Liver (tissue), 9 donors: ENCODE results near the gene THSD7B. TPM values are rescaled to one million over a fixed set of nuclear protein-coding genes. Genes with fewer than 3 reads are reported as not detected.

Source experiments
- DNase-seq: peaks from one replicate; pipeline ENCODE4 v3.0.0-alpha.2; 2017; ENCODE audit warnings: low spot score
- H3K27ac ChIP-seq, 2 donors: one replicate each; pipeline ENCODE4 v1.7.0; 2013; ENCODE audit warnings: inconsistent platforms in 2 of 2, low read length in 2 of 2, control low read depth in 1 of 2, low read depth in 1 of 2, mild to moderate bottlenecking in 1 of 2
- H3K27me3 ChIP-seq, 4 donors: one replicate each; pipeline versions ENCODE4 v1.6.1 to v1.7.0; 2013; ENCODE audit warnings: low read length in 3 of 4, inconsistent platforms in 1 of 4, mild to moderate bottlenecking in 1 of 4, moderate library complexity in 1 of 4; ENCODE audit not compliant: control insufficient read depth in 4 of 4, insufficient read depth in 4 of 4
- H3K36me3 ChIP-seq, 4 donors: one replicate each; pipeline versions ENCODE4 v1.6.1 to v1.7.0; 2013; ENCODE audit warnings: low read length in 3 of 4, mild to moderate bottlenecking in 3 of 4, low read depth in 1 of 4, moderate library complexity in 1 of 4; ENCODE audit not compliant: control insufficient read depth in 4 of 4, insufficient read depth in 3 of 4
- H3K4me1 ChIP-seq, 4 donors: one replicate each; pipeline versions ENCODE4 v1.6.1 to v1.7.0; 2013; ENCODE audit warnings: low read length in 3 of 4, mild to moderate bottlenecking in 3 of 4, moderate library complexity in 1 of 4; ENCODE audit not compliant: control insufficient read depth in 4 of 4, insufficient read depth in 4 of 4
- H3K4me3 ChIP-seq, 3 donors: one replicate each; pipeline versions ENCODE4 v1.6.1 to v1.7.0; 2013; ENCODE audit warnings: low read length in 3 of 3, control low read depth in 1 of 3, low read depth in 1 of 3, mild to moderate bottlenecking in 1 of 3
- H3K9ac ChIP-seq, 2 donors: one replicate each; pipeline ENCODE4 v1.7.0; 2013; ENCODE audit warnings: low read length in 2 of 2, mild to moderate bottlenecking in 2 of 2, moderate library complexity in 2 of 2, control low read depth in 1 of 2, low read depth in 1 of 2
- H3K9me3 ChIP-seq, 4 donors: one replicate each; pipeline versions ENCODE4 v1.6.1 to v1.7.0; 2013; ENCODE audit warnings: low read length in 3 of 4; ENCODE audit not compliant: control insufficient read depth in 4 of 4
- EGR1 ChIP-seq, 2 donors: IDR thresholded peaks; 2 replicates each; pipeline ENCODE4 v1.6.1; 2016 to 2018; ENCODE audit warnings: antibody characterized with exemption in 2 of 2, low read depth in 2 of 2
- FOXA1 ChIP-seq: IDR thresholded peaks from 2 replicates; pipeline ENCODE4 v1.6.1; 2016; ENCODE audit warnings: antibody characterized with exemption
- FOXA2 ChIP-seq: IDR thresholded peaks from 2 replicates; pipeline ENCODE4 v1.6.1; 2016; ENCODE audit warnings: antibody characterized with exemption
- HNF4A ChIP-seq, 2 donors: conservative IDR thresholded peaks; 2 replicates each; pipeline ENCODE4 v1.6.1; 2016; ENCODE audit warnings: antibody characterized with exemption in 2 of 2, mild to moderate bottlenecking in 2 of 2
- HNF4G ChIP-seq: IDR thresholded peaks from 2 replicates; pipeline ENCODE4 v1.6.1; 2016; ENCODE audit warnings: antibody characterized with exemption
- JUND ChIP-seq, 2 donors: IDR thresholded peaks; 2 replicates each; pipeline ENCODE4 v1.6.1; 2016; ENCODE audit warnings: antibody characterized with exemption in 2 of 2
- NR2F2 ChIP-seq: IDR thresholded peaks from 2 replicates; pipeline ENCODE4 v1.6.1; 2016; ENCODE audit warnings: antibody characterized with exemption
- RAD21 ChIP-seq, 2 donors: IDR thresholded peaks; 2 replicates each; pipeline ENCODE4 v1.6.1; 2016; ENCODE audit warnings: antibody characterized with exemption in 2 of 2, mild to moderate bottlenecking in 2 of 2
- SP1 ChIP-seq: IDR thresholded peaks from 2 replicates; pipeline ENCODE4 v1.6.1; 2018; ENCODE audit warnings: antibody characterized with exemption, mild to moderate bottlenecking
- TAF1 ChIP-seq: conservative IDR thresholded peaks from 2 replicates; pipeline ENCODE4 v1.6.1; 2016; ENCODE audit warnings: antibody characterized with exemption, mild to moderate bottlenecking
- YY1 ChIP-seq: IDR thresholded peaks from 2 replicates; pipeline ENCODE4 v1.6.1; 2016; ENCODE audit warnings: antibody characterized with exemption, mild to moderate bottlenecking
- WGBS: extraction: QIAGEN DNeasy Blood & Tissue Kit; methylation state at CpG from one replicate; pipeline ENCODE4 v1.1.7; 2013; 5-methylcytosine and 5-hydroxymethylcytosine counted together
- polyA plus RNA-seq, 2 donors: library from polyadenylated mRNA; stranded (reverse) in 1 of 2; unstranded in 1 of 2; fragments of 200-250 nt in 1 of 2; fragments of >200 nt in 1 of 2; fragmentation: Nextera tagmentation in 1 of 2; extraction: Ambion mirVana in 1 of 2; gene quantifications; one replicate each; pipeline versions ENCODE4 v1.2.1 to v1.2.3, GENCODE V29; 2013 to 2015
- total RNA-seq, 2 donors: library from RNA; depleted of rRNA; stranded (reverse); fragments of >200 nt; gene quantifications; one replicate each; pipeline ENCODE4 v1.2.3, GENCODE V29; 2014
- TF ChIP-seq, protein P1 (sequence below): IDR thresholded peaks from 2 replicates; pipeline ENCODE4 v1.6.1; 2016; ENCODE audit warnings: antibody characterized with exemption
- TF ChIP-seq, protein P2 (sequence below): IDR thresholded peaks from 2 replicates; pipeline ENCODE4 v1.6.1; 2016; ENCODE audit warnings: antibody characterized with exemption
- TF ChIP-seq, protein P3 (sequence below): IDR thresholded peaks from 2 replicates; pipeline ENCODE4 v1.6.1; 2016; ENCODE audit warnings: antibody characterized with exemption, mild to moderate bottlenecking
- TF ChIP-seq, protein P4 (sequence below): IDR thresholded peaks from 2 replicates; pipeline ENCODE4 v1.6.1; 2016; ENCODE audit warnings: antibody characterized with exemption
- donor health status: healthy.
- donor health status: healthy.
- donor health status: healthy.
- donor health status: healthy.
- donor health status: healthy.

Gene THSD7B
- total and polyA plus RNA-seq, 4 donors, result 0.01 to 0.75 (median 0.42) TPM; not detected in 1

DNA sequence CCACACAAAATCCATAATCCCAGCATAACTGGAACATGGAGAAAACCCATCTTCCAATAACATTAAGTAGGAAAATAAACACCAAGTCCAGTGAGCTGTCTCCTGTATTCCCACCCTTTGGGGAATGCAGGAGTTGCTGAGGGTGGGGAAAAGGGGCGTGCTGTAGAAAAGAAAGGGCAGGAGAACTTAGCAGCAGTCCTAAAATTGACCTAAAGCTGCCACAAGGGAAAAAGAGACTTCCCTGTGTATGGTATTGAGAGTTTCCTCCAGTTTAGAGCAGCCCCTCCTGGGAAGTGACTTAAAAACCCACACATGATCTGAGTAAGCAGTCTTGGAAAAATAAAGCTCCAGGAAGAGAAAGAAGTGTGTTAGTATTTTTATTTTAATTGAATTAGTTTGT, 428.8 kb downstream of the THSD7B start (continued):
- TF ChIP-seq, protein P1, sequence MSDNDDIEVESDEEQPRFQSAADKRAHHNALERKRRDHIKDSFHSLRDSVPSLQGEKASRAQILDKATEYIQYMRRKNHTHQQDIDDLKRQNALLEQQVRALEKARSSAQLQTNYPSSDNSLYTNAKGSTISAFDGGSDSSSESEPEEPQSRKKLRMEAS, result no peak
- TF ChIP-seq, protein P2, sequence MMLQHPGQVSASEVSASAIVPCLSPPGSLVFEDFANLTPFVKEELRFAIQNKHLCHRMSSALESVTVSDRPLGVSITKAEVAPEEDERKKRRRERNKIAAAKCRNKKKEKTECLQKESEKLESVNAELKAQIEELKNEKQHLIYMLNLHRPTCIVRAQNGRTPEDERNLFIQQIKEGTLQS, result no peak
- TF ChIP-seq TAF1 (no peak), YY1 (no peak)

DNA sequence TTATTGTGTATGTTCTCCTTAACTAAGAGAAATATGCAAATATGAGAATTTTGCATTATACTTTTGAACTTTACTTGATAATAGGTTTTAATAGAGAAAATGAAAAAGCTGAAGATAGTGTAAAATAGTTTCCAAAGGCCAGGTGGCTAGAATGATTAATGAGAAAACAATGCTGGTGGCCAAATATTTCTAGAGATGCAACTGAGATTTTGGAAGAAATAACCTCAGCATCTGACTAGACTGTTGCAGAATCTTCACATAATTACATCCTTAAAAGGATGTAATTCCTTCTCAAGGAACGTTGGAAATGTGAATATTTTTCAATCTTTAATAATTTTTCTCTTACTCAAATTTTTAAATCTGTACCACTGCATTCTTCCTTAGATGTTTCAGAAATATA, 434.4 kb downstream of the THSD7B start:
- Histone ChIP-seq H3K9me3 (no peaks in the 10 kb centered on the region), H3K27ac (no peak overlapping the region), H3K36me3 (no peaks in the 10 kb centered on the region), H3K4me1 (no peaks in the 10 kb centered on the region), H3K27me3 (no peaks in the 10 kb centered on the region), H3K4me3 (no peak overlapping the region), H3K9ac (no peak overlapping the region)
- WGBS, result 81% methylated on average over 1 of the region's 1 CpG
- no peak for DNase-seq
- no peak for TF ChIP-seq NR2F2
- TF ChIP-seq EGR1 (IDR thresholded peaks at IDR 0.05; ENCODE audit: low read depth in 2 of 2), result no peak
- TF ChIP-seq, protein P2, result no peak
- TF ChIP-seq JUND (IDR thresholded peaks at IDR 0.05), result no peak
- TF ChIP-seq YY1, result no peak
- TF ChIP-seq, protein P3, sequence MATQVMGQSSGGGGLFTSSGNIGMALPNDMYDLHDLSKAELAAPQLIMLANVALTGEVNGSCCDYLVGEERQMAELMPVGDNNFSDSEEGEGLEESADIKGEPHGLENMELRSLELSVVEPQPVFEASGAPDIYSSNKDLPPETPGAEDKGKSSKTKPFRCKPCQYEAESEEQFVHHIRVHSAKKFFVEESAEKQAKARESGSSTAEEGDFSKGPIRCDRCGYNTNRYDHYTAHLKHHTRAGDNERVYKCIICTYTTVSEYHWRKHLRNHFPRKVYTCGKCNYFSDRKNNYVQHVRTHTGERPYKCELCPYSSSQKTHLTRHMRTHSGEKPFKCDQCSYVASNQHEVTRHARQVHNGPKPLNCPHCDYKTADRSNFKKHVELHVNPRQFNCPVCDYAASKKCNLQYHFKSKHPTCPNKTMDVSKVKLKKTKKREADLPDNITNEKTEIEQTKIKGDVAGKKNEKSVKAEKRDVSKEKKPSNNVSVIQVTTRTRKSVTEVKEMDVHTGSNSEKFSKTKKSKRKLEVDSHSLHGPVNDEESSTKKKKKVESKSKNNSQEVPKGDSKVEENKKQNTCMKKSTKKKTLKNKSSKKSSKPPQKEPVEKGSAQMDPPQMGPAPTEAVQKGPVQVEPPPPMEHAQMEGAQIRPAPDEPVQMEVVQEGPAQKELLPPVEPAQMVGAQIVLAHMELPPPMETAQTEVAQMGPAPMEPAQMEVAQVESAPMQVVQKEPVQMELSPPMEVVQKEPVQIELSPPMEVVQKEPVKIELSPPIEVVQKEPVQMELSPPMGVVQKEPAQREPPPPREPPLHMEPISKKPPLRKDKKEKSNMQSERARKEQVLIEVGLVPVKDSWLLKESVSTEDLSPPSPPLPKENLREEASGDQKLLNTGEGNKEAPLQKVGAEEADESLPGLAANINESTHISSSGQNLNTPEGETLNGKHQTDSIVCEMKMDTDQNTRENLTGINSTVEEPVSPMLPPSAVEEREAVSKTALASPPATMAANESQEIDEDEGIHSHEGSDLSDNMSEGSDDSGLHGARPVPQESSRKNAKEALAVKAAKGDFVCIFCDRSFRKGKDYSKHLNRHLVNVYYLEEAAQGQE, result no peak
- no peak for TF ChIP-seq TAF1
- no peak for TF ChIP-seq HNF4G
- TF ChIP-seq HNF4A (conservative IDR thresholded peaks at IDR 0.05), result no peak
- TF ChIP-seq, protein P4, sequence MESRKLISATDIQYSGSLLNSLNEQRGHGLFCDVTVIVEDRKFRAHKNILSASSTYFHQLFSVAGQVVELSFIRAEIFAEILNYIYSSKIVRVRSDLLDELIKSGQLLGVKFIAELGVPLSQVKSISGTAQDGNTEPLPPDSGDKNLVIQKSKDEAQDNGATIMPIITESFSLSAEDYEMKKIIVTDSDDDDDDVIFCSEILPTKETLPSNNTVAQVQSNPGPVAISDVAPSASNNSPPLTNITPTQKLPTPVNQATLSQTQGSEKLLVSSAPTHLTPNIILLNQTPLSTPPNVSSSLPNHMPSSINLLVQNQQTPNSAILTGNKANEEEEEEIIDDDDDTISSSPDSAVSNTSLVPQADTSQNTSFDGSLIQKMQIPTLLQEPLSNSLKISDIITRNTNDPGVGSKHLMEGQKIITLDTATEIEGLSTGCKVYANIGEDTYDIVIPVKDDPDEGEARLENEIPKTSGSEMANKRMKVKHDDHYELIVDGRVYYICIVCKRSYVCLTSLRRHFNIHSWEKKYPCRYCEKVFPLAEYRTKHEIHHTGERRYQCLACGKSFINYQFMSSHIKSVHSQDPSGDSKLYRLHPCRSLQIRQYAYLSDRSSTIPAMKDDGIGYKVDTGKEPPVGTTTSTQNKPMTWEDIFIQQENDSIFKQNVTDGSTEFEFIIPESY, result no peak
- no peak for TF ChIP-seq FOXA1
- no peak for TF ChIP-seq SP1

DNA sequence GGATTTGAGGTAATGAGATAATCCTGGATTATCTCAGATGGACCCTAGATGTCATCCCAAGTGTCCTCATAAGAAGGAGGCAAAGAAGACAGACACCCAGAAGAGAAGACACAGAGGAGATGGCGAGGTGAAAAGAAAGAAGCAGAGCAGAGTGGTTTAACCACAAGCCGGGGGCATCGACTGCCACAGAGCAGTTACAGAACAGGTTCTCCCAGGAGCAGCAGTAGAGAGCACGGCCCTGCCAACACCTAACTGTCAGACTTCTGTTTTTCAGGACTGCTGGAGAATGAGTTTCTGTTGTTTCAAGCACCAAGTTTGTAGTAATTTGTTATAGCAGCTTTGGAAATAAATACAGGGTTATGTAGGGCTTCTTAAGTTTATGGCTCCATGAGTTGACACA, 437.0 kb downstream of the THSD7B start:
- Histone ChIP-seq H3K9ac (no peak overlapping the region), H3K4me1 (no peaks in the 10 kb centered on the region), H3K27ac (no peak overlapping the region), H3K9me3 (no peaks in the 10 kb centered on the region), H3K36me3 (no peaks in the 10 kb centered on the region), H3K27me3 (peaks cover 0 to 4% (median 0%) of the 10 kb centered on the region in 4 donors), H3K4me3 (no peak overlapping the region)
- WGBS, result 57% methylated on average over 4 of the region's 4 CpGs
- DNase-seq, result no peak
- TF ChIP-seq SP1, result no peak
- no peak for TF ChIP-seq RAD21 (IDR thresholded peaks at IDR 0.05)
- no peak for TF ChIP-seq FOXA1
- TF ChIP-seq FOXA2, result no peak
- no peak for TF ChIP-seq EGR1 (IDR thresholded peaks at IDR 0.05; ENCODE audit: low read depth in 2 of 2)
- TF ChIP-seq, protein P3, result no peak
- TF ChIP-seq HNF4A (conservative IDR thresholded peaks at IDR 0.05), result no peak
- TF ChIP-seq JUND (IDR thresholded peaks at IDR 0.05), result no peak
- no peak for TF ChIP-seq HNF4G
- TF ChIP-seq, protein P4, result no peak
- TF ChIP-seq YY1, result no peak
- TF ChIP-seq, protein P1, result no peak
- TF ChIP-seq, protein P2, result no peak
